K562 (cell line): ENCODE results near the gene TMEM123. TPM values are rescaled to one million over a fixed set of nuclear protein-coding genes. Genes with fewer than 3 reads are reported as not detected.
A peak's percentile ranks its signal among the peaks of the same experiment; 100 is the strongest.

Source experiments
- ATAC-seq: fragments of 200-7000 bp; cut with Tn5 transposase; 3 replicates; pipeline ENCODE4 v1.9.1; 2020; ENCODE audit warnings: moderate library complexity
- BruUV-seq: library from RNA; stranded (reverse); fragments of 400-500 nt; replicated peaks from 2 replicates; lab custom pipeline; 2021; lab: Mats Ljungman, UMichigan
- CTCF ChIA-PET: fragments of 300-600 bp; formaldehyde crosslinking; extraction: SDS; loops from one replicate; lab custom pipeline; 2021; ENCODE audit warnings: low intra/inter-chr PET ratio; lab: Yijun Ruan, JAX
- POLR2A ChIA-PET: fragments of 300-600, 350-650 bp; sonication (Branson Sonifier 250); formaldehyde crosslinking; extraction: SDS; loops from one replicate; lab custom pipeline; 2021; ENCODE audit warnings: antibody characterized with exemption, inconsistent platforms; lab: Yijun Ruan, JAX
- DNase-seq, 4 experiments: peaks; one replicate each; pipeline versions ENCODE4 v3.0.0 to v3.0.0-alpha.2; 2011 to 2018; ENCODE audit warnings: low spot score in 3 of 4, mixed read lengths in 3 of 4; ENCODE audit errors: extremely low read depth in 1 of 4
- FAIRE-seq: peaks from 2 replicates; lab custom pipeline; 2011; peaks lifted over from hg19 to GRCh38; lab: Jason Lieb, UNC
- H2AFZ ChIP-seq: 2 replicates; pipeline ENCODE4 v1.6.0; 2011; ENCODE audit warnings: low read depth, low read length, control low read depth, inconsistent platforms
- H3K27ac ChIP-seq: fragments of 200-600 bp; 3 replicates; pipeline ENCODE4 v1.8.0; 2011; ENCODE audit warnings: low read depth, mild to moderate bottlenecking, control low read depth, inconsistent platforms, low read length, moderate library complexity, mixed read lengths; ENCODE audit errors: extremely low read depth
- H3K27me3 ChIP-seq, 2 experiments: fragments of 300-600 bp in 1 of 2; 2 replicates in 1 of 2; 3 replicates in 1 of 2; pipeline versions ENCODE4 v1.6.0 to v1.8.0; 2011; ENCODE audit warnings: inconsistent platforms in 2 of 2, low read length in 2 of 2, mild to moderate bottlenecking in 1 of 2, mixed read lengths in 1 of 2, moderate library complexity in 1 of 2; ENCODE audit not compliant: control insufficient read depth in 2 of 2, insufficient read depth in 2 of 2
- H3K36me3 ChIP-seq: fragments of 300-600 bp; 3 replicates; pipeline ENCODE4 v1.8.0; 2011; ENCODE audit warnings: mild to moderate bottlenecking, low read length, inconsistent platforms; ENCODE audit not compliant: control insufficient read depth, insufficient read depth
- H3K4me1 ChIP-seq, 2 experiments: fragments of 200-600 bp in 1 of 2; replicated peaks in 1 of 2; 2 replicates in 1 of 2; 3 replicates in 1 of 2; pipeline versions ENCODE4 v1.5.1 to v1.8.0; 2011; ENCODE audit warnings: inconsistent platforms in 2 of 2, low read length in 2 of 2, mild to moderate bottlenecking in 1 of 2, mixed read lengths in 1 of 2, moderate library complexity in 1 of 2; ENCODE audit not compliant: control insufficient read depth in 2 of 2, insufficient read depth in 2 of 2
- H3K4me2 ChIP-seq: 2 replicates; pipeline ENCODE4 v1.6.1; 2011; ENCODE audit warnings: low read length, control low read depth, inconsistent platforms, mixed read lengths; ENCODE audit not compliant: insufficient read depth
- H3K4me3 ChIP-seq: fragments of 200-600 bp; sonication (generic), shearing (Covaris generic); 2 replicates; pipeline ENCODE4 v1.5.1; 2016; ENCODE audit warnings: control low read depth, inconsistent platforms
- H3K79me2 ChIP-seq: fragments of 200-600 bp; 3 replicates; pipeline ENCODE4 v1.8.0; 2011; ENCODE audit warnings: low read length, inconsistent platforms; ENCODE audit not compliant: control insufficient read depth, insufficient read depth
- H3K9ac ChIP-seq, 2 experiments: 2 replicates each; pipeline versions ENCODE4 v1.6.0 to v1.6.1; 2011; ENCODE audit warnings: low read depth in 2 of 2, low read length in 2 of 2, control low read depth in 1 of 2, inconsistent platforms in 1 of 2, mild to moderate bottlenecking in 1 of 2, mixed read lengths in 1 of 2; ENCODE audit not compliant: insufficient read depth in 1 of 2
- H3K9me1 ChIP-seq: one replicate; pipeline ENCODE4 v1.6.0; 2011; ENCODE audit warnings: inconsistent platforms, mild to moderate bottlenecking, low read length, moderate library complexity; ENCODE audit not compliant: control insufficient read depth, insufficient read depth
- H3K9me3 ChIP-seq: replicated peaks from 2 replicates; pipeline ENCODE4 v1.5.1; 2011; ENCODE audit warnings: low read depth, low read length, inconsistent platforms; ENCODE audit not compliant: control insufficient read depth, insufficient read depth
- H4K20me1 ChIP-seq: replicated peaks from 2 replicates; pipeline ENCODE4 v1.6.1; 2011; ENCODE audit warnings: low read length, inconsistent platforms, mixed read lengths; ENCODE audit not compliant: control insufficient read depth, insufficient read depth
- HNRNPUL1 ChIP-seq: fragments of 200-400 bp; formaldehyde crosslinking; IDR thresholded peaks from 2 replicates; pipeline ENCODE4 v1.6.1; 2017; ENCODE audit warnings: low read length
- PCBP2 ChIP-seq: fragments of 200-400 bp; formaldehyde crosslinking; IDR thresholded peaks from 2 replicates; pipeline ENCODE4 v1.6.1; 2018; ENCODE audit warnings: low read length, low read depth, mild to moderate bottlenecking, moderate library complexity; ENCODE audit not compliant: poor library complexity, severe bottlenecking
- POLR2B ChIP-seq: fragments of 450-650 bp; IDR thresholded peaks from 2 replicates; pipeline ENCODE4 v1.6.1; 2018; ENCODE audit warnings: low read depth; ENCODE audit not compliant: partially characterized antibody
- SRF ChIP-seq, 2 experiments: fragments of 250-450, 450-650 bp in 1 of 2; sonication (Bioruptor Pico) in 1 of 2; sonication (generic) in 1 of 2; formaldehyde crosslinking; IDR thresholded peaks; 2 replicates each; pipeline versions ENCODE4 v1.5.0 to v1.5.1; 2020 to 2022; ENCODE audit warnings: mild to moderate bottlenecking in 1 of 2, missing genetic modification reagents in 1 of 2
- SRSF9 ChIP-seq: fragments of 200-400 bp; formaldehyde crosslinking; IDR thresholded peaks from 2 replicates; pipeline ENCODE4 v1.6.1; 2017; ENCODE audit warnings: low read depth, low read length, borderline replicate concordance
- TAF15 ChIP-seq: fragments of 200-400 bp; formaldehyde crosslinking; IDR thresholded peaks from 2 replicates; pipeline ENCODE4 v1.6.1; 2017; ENCODE audit warnings: mild to moderate bottlenecking, low read depth, low read length, moderate library complexity
- YY1 ChIP-seq, 3 experiments: IDR thresholded peaks; 2 replicates each; pipeline ENCODE4 v1.6.1; 2011; ENCODE audit warnings: low read length in 2 of 3, mild to moderate bottlenecking in 2 of 3, moderate library complexity in 2 of 3, borderline replicate concordance in 1 of 3, control low read depth in 1 of 3, low read depth in 1 of 3; ENCODE audit not compliant: insufficient read depth in 3 of 3, insufficient replicate concordance in 2 of 3, control insufficient read depth in 1 of 3, insufficient read length in 1 of 3; ENCODE audit errors: extremely low read depth in 1 of 3
- ZNF57 ChIP-seq: fragments of 450-650 bp; formaldehyde crosslinking; IDR thresholded peaks from 2 replicates; pipeline ENCODE4 v1.4.0; 2020; ENCODE audit warnings: mild to moderate bottlenecking, moderate library complexity
- WGBS: fragments of 100-300 bp; shearing (Covaris generic); methylation state at CpG from one replicate; pipeline ENCODE4 v1.1.6; 2016; ENCODE audit warnings: low coverage, mixed read lengths; ENCODE audit not compliant: insufficient coverage; ENCODE audit errors: missing lambda C conversion rate; 5-methylcytosine and 5-hydroxymethylcytosine counted together
- in situ Hi-C: fragments of 300-500 bp; cut with MboI; formaldehyde crosslinking; loops from 4 replicates; pipeline ENCODE4 v1.15.0; 2018; ENCODE audit warnings: inconsistent platforms, mixed read lengths
- intact Hi-C: fragments of 100-400 bp; cut with micrococcal nuclease; formaldehyde crosslinking; loops from 2 replicates; pipeline ENCODE4 v1.14.2; 2022
- polyA plus RNA-seq, 8 experiments: library from polyadenylated mRNA; depleted of rRNA in 4 of 8; stranded (reverse) in 5 of 8; unstranded in 3 of 8; fragments of >200 nt; fragmentation: Nextera tagmentation in 2 of 8; fragmentation: Illumina TruSeq in 1 of 8; extraction: Ambion mirVana in 2 of 8; extraction: Trizol in 1 of 8; gene quantifications; 2 replicates each; pipeline versions ENCODE4 v1.2.1 to v1.2.3, GENCODE V29; 2011 to 2014; ENCODE audit warnings: inconsistent platforms in 1 of 8, missing spikeins in 1 of 8
- total RNA-seq, 7 experiments: library from RNA; depleted of rRNA in 6 of 7; stranded (reverse); fragments of >200 nt in 6 of 7; fragmentation: Illumina TruSeq in 2 of 7; extraction: Trizol in 2 of 7; gene quantifications; 2 replicates each; pipeline versions ENCODE4 v1.2.1 to v1.2.3, GENCODE V29; 2011 to 2021; ENCODE audit warnings: low replicate concordance in 1 of 7
- TF ChIP-seq, protein P1 (sequence below): fragments of 250-450 bp; sonication (Bioruptor Pico); IDR thresholded peaks from 2 replicates; pipeline ENCODE4 v1.4.0; 2020; ENCODE audit warnings: mild to moderate bottlenecking, moderate library complexity, borderline replicate concordance
- TF ChIP-seq, protein P2 (sequence below): fragments of 450-650 bp; IDR thresholded peaks from 2 replicates; pipeline ENCODE4 v1.6.1; 2017; ENCODE audit warnings: antibody characterized with exemption, mild to moderate bottlenecking

TMEM123 gene
- total and polyA plus RNA-seq, 9 of the 15 experiments (the other 6 are each of a cell fraction or from before 2014, with no cell fraction given) = 19.8 to 344 (median 82.4) TPM

DNA sequence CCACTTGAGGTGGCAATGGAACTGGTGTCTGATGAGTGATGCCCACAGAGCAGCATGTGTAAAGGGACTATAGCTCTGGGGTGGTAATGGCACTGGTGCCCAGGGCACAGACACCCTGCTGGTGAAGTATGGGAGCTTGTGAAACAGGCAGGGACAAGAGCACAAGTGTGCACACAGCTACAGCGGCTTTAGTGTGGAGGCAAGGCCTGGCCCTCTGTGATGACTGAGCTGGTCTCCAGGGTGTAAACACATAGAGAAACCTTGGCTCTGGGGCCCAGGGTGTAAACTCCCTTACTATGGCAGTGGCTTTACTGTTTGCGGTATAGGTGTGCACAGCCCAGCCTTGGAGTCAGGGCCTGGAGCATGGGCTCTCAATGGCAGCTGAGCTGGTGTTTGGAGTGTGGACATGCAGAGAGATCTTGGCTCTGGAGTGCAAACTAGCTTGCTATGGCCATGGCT lies 59.3 kb downstream of the TMEM123 start:
- Histone ChIP-seq H3K4me2 (no peak overlapping the region), H3K36me3 (peaks cover 45% of the 10 kb centered on the region), H3K9ac (peak overlapping the region in 1 of 2 experiments; percentile 68; a peak in 1 of 4 replicates), H3K9me1 (no peaks in the 10 kb centered on the region), H3K27me3 (no peaks in the 10 kb centered on the region), H3K27ac (no peak overlapping the region), H4K20me1 (no peaks in the 10 kb centered on the region), H3K4me1 (peaks cover 6 to 8% of the 10 kb centered on the region in 2 experiments; a peak in 3 of 5 replicates), H2AFZ (no peak overlapping the region), H3K4me3 (no peak overlapping the region), H3K9me3 (no peaks in the 10 kb centered on the region; the same call in 1 of the 2 replicates), H3K79me2 (no peaks in the 10 kb centered on the region)
- no TSS peak for BruUV-seq
- in situ Hi-C loops = loop anchor here (10.0 kb wide), 1 partner anchor 102 kb away; no protein-coding TSS in a partner anchor
- DNase-seq (no peak), ATAC-seq (no peak), FAIRE-seq (no peak)
- WGBS = 96% methylated on average over 2 of the region's 2 CpGs
- intact Hi-C loops = loop anchor here (5.0 kb wide), 2 partner anchors 84 to 106 kb away; no protein-coding TSS in a partner anchor
- ChIA-PET POLR2A (interaction anchor here (0.7 kb wide), 1 partner anchor 155 kb away, joined by 4 read pairs; no protein-coding TSS in a partner anchor), CTCF (no interaction called here)
- TF ChIP-seq, protein P1, sequence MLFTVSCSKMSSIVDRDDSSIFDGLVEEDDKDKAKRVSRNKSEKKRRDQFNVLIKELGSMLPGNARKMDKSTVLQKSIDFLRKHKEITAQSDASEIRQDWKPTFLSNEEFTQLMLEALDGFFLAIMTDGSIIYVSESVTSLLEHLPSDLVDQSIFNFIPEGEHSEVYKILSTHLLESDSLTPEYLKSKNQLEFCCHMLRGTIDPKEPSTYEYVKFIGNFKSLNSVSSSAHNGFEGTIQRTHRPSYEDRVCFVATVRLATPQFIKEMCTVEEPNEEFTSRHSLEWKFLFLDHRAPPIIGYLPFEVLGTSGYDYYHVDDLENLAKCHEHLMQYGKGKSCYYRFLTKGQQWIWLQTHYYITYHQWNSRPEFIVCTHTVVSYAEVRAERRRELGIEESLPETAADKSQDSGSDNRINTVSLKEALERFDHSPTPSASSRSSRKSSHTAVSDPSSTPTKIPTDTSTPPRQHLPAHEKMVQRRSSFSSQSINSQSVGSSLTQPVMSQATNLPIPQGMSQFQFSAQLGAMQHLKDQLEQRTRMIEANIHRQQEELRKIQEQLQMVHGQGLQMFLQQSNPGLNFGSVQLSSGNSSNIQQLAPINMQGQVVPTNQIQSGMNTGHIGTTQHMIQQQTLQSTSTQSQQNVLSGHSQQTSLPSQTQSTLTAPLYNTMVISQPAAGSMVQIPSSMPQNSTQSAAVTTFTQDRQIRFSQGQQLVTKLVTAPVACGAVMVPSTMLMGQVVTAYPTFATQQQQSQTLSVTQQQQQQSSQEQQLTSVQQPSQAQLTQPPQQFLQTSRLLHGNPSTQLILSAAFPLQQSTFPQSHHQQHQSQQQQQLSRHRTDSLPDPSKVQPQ = no peak
- TF ChIP-seq ZNF57 (CRISPR knock-in tag) = no peak
- TF ChIP-seq, protein P2, sequence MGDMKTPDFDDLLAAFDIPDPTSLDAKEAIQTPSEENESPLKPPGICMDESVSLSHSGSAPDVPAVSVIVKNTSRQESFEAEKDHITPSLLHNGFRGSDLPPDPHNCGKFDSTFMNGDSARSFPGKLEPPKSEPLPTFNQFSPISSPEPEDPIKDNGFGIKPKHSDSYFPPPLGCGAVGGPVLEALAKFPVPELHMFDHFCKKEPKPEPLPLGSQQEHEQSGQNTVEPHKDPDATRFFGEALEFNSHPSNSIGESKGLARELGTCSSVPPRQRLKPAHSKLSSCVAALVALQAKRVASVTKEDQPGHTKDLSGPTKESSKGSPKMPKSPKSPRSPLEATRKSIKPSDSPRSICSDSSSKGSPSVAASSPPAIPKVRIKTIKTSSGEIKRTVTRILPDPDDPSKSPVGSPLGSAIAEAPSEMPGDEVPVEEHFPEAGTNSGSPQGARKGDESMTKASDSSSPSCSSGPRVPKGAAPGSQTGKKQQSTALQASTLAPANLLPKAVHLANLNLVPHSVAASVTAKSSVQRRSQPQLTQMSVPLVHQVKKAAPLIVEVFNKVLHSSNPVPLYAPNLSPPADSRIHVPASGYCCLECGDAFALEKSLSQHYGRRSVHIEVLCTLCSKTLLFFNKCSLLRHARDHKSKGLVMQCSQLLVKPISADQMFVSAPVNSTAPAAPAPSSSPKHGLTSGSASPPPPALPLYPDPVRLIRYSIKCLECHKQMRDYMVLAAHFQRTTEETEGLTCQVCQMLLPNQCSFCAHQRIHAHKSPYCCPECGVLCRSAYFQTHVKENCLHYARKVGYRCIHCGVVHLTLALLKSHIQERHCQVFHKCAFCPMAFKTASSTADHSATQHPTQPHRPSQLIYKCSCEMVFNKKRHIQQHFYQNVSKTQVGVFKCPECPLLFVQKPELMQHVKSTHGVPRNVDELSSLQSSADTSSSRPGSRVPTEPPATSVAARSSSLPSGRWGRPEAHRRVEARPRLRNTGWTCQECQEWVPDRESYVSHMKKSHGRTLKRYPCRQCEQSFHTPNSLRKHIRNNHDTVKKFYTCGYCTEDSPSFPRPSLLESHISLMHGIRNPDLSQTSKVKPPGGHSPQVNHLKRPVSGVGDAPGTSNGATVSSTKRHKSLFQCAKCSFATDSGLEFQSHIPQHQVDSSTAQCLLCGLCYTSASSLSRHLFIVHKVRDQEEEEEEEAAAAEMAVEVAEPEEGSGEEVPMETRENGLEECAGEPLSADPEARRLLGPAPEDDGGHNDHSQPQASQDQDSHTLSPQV = no peak
- no peak for TF ChIP-seq POLR2B
- no peak for TF ChIP-seq SRF (CRISPR knock-in tag; IDR thresholded peaks at IDR 0.05)
- TF ChIP-seq PCBP2 = no peak
- no peak for TF ChIP-seq YY1 (IDR thresholded peaks at IDR 0.05; ENCODE audit: borderline replicate concordance in 1 of 3, control insufficient read depth in 1 of 3, extremely low read depth in 1 of 3, insufficient read depth in 3 of 3, insufficient read length in 1 of 3, insufficient replicate concordance in 2 of 3, low read depth in 1 of 3, low read length in 2 of 3)
- TF ChIP-seq SRSF9 = no peak
- TF ChIP-seq HNRNPUL1 = no peak
- TF ChIP-seq TAF15 = no peak
